ENCODE measurements around the gene ABLIM2.

The ABLIM2 gene

DNA sequence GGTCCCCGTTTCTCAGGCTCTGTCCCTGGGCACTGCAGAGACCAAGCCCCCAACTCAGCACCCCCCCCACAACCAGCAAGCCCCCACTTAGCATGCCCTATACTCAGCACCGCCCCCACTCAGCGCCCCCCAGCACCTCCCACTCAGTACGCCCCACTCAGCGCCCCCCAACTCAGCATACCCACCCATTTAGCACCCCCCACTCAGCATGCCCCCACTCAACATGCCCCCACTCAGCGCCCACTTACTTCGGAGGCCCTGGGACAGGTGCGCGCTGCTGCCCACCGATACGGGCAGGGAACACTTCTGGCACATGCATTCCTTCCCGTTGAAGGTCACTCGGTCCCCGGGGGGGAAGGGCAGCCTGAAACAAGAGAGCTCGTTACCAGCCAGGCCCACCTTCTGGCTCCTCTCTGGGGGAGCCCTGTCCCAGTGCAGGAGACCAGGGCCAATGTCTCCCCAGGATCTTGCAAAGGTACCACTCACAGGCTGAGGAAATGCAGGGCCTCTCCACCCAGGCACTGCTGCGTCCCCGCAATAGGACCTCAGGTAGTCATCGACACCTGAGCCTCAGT, 70.6 kb downstream of the ABLIM2 start:
- Mint-ChIP-seq H3K4me1 (peaks cover 13% of the 10 kb centered on the region), H3K27ac (no peak overlapping the region), H3K36me3 (ENCODE audit: low read depth) (no peaks in the 10 kb centered on the region), H3K27me3 (ENCODE audit: low read depth, poor library complexity) (peaks cover 10% of the 10 kb centered on the region), H3K9me3 (peaks cover 11% of the 10 kb centered on the region), H3K4me3 (no peak overlapping the region)
- TF ChIP-seq, protein P1, sequence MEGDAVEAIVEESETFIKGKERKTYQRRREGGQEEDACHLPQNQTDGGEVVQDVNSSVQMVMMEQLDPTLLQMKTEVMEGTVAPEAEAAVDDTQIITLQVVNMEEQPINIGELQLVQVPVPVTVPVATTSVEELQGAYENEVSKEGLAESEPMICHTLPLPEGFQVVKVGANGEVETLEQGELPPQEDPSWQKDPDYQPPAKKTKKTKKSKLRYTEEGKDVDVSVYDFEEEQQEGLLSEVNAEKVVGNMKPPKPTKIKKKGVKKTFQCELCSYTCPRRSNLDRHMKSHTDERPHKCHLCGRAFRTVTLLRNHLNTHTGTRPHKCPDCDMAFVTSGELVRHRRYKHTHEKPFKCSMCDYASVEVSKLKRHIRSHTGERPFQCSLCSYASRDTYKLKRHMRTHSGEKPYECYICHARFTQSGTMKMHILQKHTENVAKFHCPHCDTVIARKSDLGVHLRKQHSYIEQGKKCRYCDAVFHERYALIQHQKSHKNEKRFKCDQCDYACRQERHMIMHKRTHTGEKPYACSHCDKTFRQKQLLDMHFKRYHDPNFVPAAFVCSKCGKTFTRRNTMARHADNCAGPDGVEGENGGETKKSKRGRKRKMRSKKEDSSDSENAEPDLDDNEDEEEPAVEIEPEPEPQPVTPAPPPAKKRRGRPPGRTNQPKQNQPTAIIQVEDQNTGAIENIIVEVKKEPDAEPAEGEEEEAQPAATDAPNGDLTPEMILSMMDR (IDR thresholded peaks at IDR 0.05): no peak
- no peak for DNase-seq

DNA sequence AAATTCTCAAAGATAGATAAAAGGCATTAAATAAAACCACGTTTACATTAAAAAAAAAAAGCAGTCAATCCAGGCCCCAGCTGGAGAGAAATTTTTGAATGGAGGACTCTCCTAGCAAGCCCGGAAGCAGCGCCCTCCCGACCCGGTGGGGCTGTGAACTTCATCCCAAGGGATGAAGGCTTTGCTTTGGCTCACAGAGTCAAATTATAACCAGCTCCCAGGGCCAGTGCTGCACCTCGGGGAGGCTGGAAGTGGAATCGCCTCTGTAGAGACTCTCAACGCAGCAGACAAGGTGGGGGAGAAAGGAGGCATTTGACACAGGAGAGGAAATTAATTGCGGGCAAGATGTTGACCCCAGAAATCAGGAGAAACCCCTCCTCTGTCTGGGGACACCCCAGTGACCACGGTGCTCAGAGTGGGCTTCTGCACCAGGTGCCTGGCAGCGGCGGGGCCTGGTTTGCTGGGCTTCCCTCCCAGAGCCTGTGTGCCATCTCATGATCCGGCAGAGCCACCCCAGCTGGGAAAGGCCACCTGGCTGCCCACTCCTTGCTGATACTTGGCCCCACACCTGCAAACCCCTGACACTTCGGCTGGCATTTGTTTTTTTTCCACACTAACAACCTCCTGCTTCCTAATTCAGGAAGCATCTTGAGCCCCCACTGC, 71.7 kb downstream of the ABLIM2 start:
- TF ChIP-seq, protein P1 (IDR thresholded peaks at IDR 0.05): no peak
- no peak for DNase-seq
- no peak overlapping the region for H3K27ac Mint-ChIP-seq
- H3K4me3 Mint-ChIP-seq: no peak overlapping the region
- H3K9me3 Mint-ChIP-seq: no peaks in the 10 kb centered on the region
- peaks cover 10% of the 10 kb centered on the region for H3K27me3 Mint-ChIP-seq (ENCODE audit: low read depth, poor library complexity)
- no peaks in the 10 kb centered on the region for H3K36me3 Mint-ChIP-seq (ENCODE audit: low read depth)
- peaks cover 15% of the 10 kb centered on the region for H3K4me1 Mint-ChIP-seq

DNA sequence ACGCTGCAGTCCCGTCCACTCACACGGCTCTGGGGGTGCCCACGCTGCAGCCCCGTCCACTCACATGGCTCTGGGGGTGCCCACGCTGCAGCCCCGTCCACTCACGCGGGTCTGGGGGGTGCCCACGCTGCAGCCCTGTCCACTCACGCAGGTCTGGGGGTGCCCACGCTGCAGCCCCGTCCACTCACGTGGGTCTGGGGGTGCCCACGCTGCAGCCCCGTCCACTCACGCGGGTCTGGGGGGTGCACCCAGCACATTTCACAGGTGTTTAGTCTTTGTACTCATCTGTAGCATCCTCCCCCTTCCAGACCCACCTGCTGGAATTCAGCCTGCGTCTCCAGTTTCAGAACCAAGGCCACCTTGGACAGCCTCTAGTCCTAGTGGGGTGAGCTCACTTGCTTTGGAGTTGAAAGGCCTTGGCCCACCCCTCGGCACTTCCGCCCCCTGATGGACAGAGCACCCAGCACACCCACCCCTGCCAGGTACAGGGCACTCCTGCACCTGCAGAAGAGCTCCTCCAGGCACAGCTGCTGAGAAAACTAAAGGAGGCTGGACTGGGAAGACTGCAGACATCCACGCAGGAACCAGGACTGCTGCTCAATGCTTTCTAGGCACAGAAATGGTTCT, 73.0 kb downstream of the ABLIM2 start:
- peaks cover 28% of the 10 kb centered on the region for H3K4me1 Mint-ChIP-seq
- H3K27me3 Mint-ChIP-seq (ENCODE audit: low read depth, poor library complexity): peaks cover 10% of the 10 kb centered on the region
- DNase-seq: no peak
- no peaks in the 10 kb centered on the region for H3K9me3 Mint-ChIP-seq
- H3K36me3 Mint-ChIP-seq (ENCODE audit: low read depth): no peaks in the 10 kb centered on the region
- TF ChIP-seq, protein P1 (IDR thresholded peaks at IDR 0.05): no peak
- H3K4me3 Mint-ChIP-seq: no peak overlapping the region
- H3K27ac Mint-ChIP-seq: peak overlapping the region; percentile 78

DNA sequence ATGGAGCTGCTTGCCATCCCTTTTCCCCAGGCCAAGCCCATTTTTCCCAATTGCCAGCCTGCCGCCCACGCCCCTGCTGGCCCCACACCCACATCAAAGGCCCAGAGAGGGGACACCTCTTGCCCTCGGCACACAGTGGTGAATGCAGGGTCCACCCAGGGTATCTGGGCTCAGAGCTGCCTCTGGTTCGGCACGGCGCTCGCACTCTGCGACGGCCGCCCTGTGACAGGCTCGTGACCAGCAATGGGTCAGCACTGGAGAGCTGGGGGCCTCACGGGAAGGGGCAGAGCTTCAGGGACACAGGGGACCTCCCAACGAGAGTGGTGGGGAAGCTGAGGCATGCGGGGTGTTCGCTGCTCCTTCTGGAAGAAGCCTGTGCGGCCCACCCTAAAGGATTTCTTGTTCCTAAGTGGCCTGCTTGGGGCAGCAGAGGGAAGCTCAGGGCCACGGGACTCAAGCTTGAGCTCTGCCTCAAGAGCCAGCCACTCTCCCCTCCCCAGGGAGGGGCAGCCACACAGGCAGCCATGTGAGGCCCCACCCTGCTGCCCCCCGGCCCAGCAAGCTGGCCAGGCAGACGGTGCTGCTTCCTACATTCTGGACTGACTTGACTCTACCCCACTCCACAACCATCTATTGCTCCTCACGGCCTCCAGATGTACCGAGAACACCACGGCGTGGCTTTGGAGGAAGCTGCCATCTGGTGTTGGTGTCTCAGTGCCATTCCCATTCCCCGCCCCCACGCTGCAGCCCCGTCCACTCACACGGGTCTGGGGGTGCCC, 73.7 kb downstream of the ABLIM2 start:
- Mint-ChIP-seq H3K9me3 (no peaks in the 10 kb centered on the region), H3K36me3 (ENCODE audit: low read depth) (no peaks in the 10 kb centered on the region), H3K4me3 (no peak overlapping the region), H3K4me1 (peaks cover 35% of the 10 kb centered on the region), H3K27ac (no peak overlapping the region), H3K27me3 (ENCODE audit: low read depth, poor library complexity) (peaks cover 10% of the 10 kb centered on the region)
- no peak for DNase-seq
- TF ChIP-seq, protein P1 (IDR thresholded peaks at IDR 0.05): no peak

DNA sequence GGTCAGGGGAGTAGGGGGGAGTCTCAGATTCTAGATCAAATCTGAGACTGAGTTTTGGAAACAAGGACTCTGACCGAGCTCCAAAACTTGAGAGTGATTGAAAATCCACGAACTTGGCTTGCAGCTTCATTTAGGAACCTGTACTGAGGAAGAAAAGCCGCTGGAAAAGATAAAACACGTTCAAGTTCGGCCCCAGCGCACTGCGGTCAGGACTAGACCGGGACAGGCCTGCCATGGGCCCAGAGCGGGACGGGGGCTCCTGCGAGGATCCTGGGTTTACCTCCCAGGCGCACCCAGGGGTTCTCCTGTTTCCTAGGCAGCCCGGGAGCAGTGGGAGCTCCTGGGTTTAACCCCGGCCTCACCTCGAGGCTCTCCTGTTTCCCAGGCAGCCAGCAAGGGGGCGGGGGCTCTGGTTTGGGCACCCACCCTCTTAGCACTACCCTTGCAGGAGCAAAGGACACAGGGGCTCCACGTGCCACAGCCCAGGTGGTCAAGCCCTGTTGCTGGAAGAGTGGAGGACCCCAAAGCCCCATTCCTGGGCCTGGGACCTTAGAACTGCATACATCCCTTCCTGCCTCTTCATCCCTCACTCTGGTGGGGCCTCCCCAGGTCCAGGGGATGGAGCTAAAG, 74.5 kb downstream of the ABLIM2 start:
- Mint-ChIP-seq H3K27me3 (ENCODE audit: low read depth, poor library complexity) (peaks cover 10% of the 10 kb centered on the region), H3K4me1 (peaks cover 43% of the 10 kb centered on the region), H3K4me3 (no peak overlapping the region), H3K9me3 (no peaks in the 10 kb centered on the region), H3K27ac (no peak overlapping the region), H3K36me3 (ENCODE audit: low read depth) (no peaks in the 10 kb centered on the region)
- TF ChIP-seq, protein P1 (IDR thresholded peaks at IDR 0.05): no peak
- DNase-seq: no peak
